Activated naive CD8-positive, alpha-beta T cell (primary cell): ENCODE measurements around the gene HELB.

ENCODE experiments used
- H3K27ac Mint-ChIP-seq: one replicate; pipeline ENCODE4 v1.8.0; 2021; ENCODE audit warnings: mixed read lengths
- H3K27me3 Mint-ChIP-seq: one replicate; pipeline ENCODE4 v1.8.0; 2021; ENCODE audit warnings: mixed read lengths
- H3K36me3 Mint-ChIP-seq: one replicate; pipeline ENCODE4 v1.8.0; 2021; ENCODE audit warnings: mixed read lengths
- H3K4me1 Mint-ChIP-seq: one replicate; pipeline ENCODE4 v1.8.0; 2021; ENCODE audit warnings: low read depth, mixed read lengths
- H3K4me3 Mint-ChIP-seq: one replicate; pipeline ENCODE4 v1.8.0; 2021; ENCODE audit warnings: mild to moderate bottlenecking, mixed read lengths
- H3K9me3 Mint-ChIP-seq: one replicate; pipeline ENCODE4 v1.8.0; 2021; ENCODE audit warnings: low read depth, mixed read lengths

Gene HELB

GRCh38 chr12:66361703-66362102, 59.4 kb downstream of the HELB start:
- Mint-ChIP-seq H3K4me1 (no peaks in the 10 kb centered on the region), H3K27me3 (no peaks in the 10 kb centered on the region), H3K36me3 (peaks cover 11% of the 10 kb centered on the region), H3K27ac (no peak overlapping the region), H3K4me3 (no peak overlapping the region), H3K9me3 (no peaks in the 10 kb centered on the region)

- Mint-ChIP-seq H3K9me3 (no peaks in the 10 kb centered on the region), H3K36me3 (peaks cover 26% of the 10 kb centered on the region), H3K27ac (no peak overlapping the region), H3K27me3 (no peaks in the 10 kb centered on the region), H3K4me1 (no peaks in the 10 kb centered on the region), H3K4me3 (no peak overlapping the region)
Observed at GRCh38 chr12:66365718-66366490, 63.6 kb downstream of the HELB start.

- H3K36me3 Mint-ChIP-seq: peaks cover 32% of the 10 kb centered on the region
- H3K9me3 Mint-ChIP-seq: no peaks in the 10 kb centered on the region
- no peak overlapping the region for H3K27ac Mint-ChIP-seq
- no peaks in the 10 kb centered on the region for H3K27me3 Mint-ChIP-seq
- no peak overlapping the region for H3K4me3 Mint-ChIP-seq
- no peaks in the 10 kb centered on the region for H3K4me1 Mint-ChIP-seq
Observed at GRCh38 chr12:66367015-66367667, 64.8 kb downstream of the HELB start.

- Mint-ChIP-seq H3K9me3 (no peaks in the 10 kb centered on the region), H3K4me3 (no peak overlapping the region), H3K27ac (no peak overlapping the region), H3K27me3 (no peaks in the 10 kb centered on the region), H3K4me1 (no peaks in the 10 kb centered on the region), H3K36me3 (peaks cover 28% of the 10 kb centered on the region)
Observed at GRCh38 chr12:66371982-66372381, 69.7 kb downstream of the HELB start.

DNA sequence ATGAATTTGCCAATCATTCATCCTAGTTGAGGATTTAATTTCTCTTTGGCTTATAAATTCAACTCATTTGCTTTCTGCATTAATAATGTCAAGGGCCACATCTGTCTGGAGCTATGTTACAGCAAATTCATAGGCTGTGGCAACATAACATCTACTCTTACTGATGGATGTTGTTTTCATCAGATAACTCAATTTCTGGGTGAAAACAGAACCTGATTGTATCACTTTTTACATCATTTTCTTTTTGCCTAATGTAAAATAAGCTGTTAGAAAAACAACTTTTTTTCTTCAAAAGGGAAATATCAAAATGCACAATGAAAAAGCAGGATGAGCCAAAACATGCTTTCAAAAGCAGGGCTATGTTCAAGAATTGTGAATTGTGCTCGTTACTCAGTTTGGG, 73.3 kb downstream of the HELB start:
- Mint-ChIP-seq H3K27me3 (no peaks in the 10 kb centered on the region), H3K4me1 (no peaks in the 10 kb centered on the region), H3K9me3 (no peaks in the 10 kb centered on the region), H3K4me3 (no peak overlapping the region), H3K27ac (no peak overlapping the region), H3K36me3 (peaks cover 12% of the 10 kb centered on the region)

DNA sequence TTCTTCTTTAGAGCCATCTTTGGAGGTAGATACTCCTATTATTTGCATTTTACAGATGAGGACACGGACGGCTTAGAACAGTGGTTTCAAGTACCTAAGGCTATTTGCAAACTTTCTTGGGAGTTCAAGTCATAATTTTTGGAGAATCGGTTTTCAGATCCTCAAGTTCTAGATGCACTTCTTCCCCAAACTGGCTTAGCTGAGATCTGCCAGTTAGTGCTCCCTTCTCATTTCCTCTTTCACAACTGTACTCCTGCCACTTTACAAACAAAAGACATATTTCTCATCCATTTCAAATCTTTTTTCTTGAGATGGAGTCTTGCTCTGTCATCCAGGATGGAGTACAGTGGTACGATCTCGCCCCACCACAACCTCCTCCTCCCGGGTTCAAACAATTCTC, 77.3 kb downstream of the HELB start:
- no peak overlapping the region for H3K4me3 Mint-ChIP-seq
- no peak overlapping the region for H3K27ac Mint-ChIP-seq
- peaks cover 13% of the 10 kb centered on the region for H3K36me3 Mint-ChIP-seq
- H3K27me3 Mint-ChIP-seq: peaks cover 4% of the 10 kb centered on the region
- H3K4me1 Mint-ChIP-seq: peaks cover 2% of the 10 kb centered on the region
- no peaks in the 10 kb centered on the region for H3K9me3 Mint-ChIP-seq

GRCh38 chr12:66380769-66381535, 78.7 kb downstream of the HELB start:
- Mint-ChIP-seq H3K4me3 (no peak overlapping the region), H3K27me3 (peaks cover 4% of the 10 kb centered on the region), H3K27ac (no peak overlapping the region), H3K36me3 (peaks cover 15% of the 10 kb centered on the region), H3K4me1 (peaks cover 2% of the 10 kb centered on the region), H3K9me3 (no peaks in the 10 kb centered on the region)

DNA sequence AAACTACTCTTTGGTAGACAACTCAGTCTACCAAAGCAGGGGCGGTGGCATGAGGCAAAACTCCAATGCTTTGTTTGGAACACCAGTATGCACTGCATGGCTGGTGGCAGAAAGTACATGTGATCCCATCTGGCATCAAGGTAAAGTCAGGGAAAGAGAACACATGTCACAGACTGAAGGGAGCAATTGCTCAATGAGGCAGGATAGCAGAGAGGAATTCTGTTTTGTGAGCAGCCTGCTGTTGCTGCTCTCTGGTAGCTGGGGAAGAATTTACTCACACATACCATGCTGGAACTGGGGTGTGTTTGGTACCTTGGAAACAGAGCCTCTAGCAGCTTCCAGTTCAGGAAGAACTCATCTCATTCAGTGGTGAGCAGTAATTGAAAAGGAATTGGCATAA, 84.8 kb downstream of the HELB start:
- H3K27me3 Mint-ChIP-seq: peaks cover 24% of the 10 kb centered on the region
- no peak overlapping the region for H3K27ac Mint-ChIP-seq
- peaks cover 2% of the 10 kb centered on the region for H3K9me3 Mint-ChIP-seq
- peaks cover 31% of the 10 kb centered on the region for H3K36me3 Mint-ChIP-seq
- no peak overlapping the region for H3K4me3 Mint-ChIP-seq
- peaks cover 2% of the 10 kb centered on the region for H3K4me1 Mint-ChIP-seq
